ENCODE measurements around the gene SLC41A2. TPM values are rescaled to one million over a fixed set of nuclear protein-coding genes. Genes with fewer than 3 reads are reported as not detected.

SLC41A2 gene
- polyA plus RNA-seq, 1 donor (not counting 4 experiments of a cell fraction or from before 2014, with no cell fraction given) = 1.2 TPM

DNA sequence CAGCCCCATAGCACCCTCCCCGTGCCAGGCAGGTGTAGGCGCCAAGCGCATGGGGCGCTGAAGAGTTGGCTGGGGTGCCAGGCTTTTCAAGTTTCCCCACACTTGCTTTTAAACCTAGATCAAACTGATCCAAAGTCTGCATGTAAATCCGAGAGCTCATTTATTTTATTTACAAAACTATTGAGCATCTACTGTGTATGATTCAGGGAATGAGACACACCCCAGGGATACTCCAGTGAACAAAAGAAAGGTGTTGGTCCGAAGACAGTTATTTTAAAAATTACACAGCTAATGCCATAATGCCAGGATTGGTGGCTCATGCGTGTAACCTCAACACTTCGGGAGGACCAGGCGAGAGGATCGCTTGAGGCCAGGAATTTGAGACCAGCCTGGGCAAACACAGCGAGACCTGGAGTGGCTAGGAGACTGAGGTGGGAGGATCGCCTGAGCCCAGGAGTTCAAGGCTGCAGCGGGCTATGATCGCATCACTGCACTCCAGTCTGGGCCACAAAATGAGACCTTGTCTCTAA, 780 bp upstream of the SLC41A2 start:
- H3K9me3 ChIP-seq (ENCODE audit: control insufficient read depth, low read depth, low read length) = no peaks in the 10 kb centered on the region
- DNase-seq (ENCODE audit: low read depth, low spot score) (no peak), FAIRE-seq (no peak)
- peak overlapping the region; percentile 63 for H3K4me2 ChIP-seq (ENCODE audit: control insufficient read depth, extremely low read depth, insufficient read depth, low read depth, low read length)
- no peak overlapping the region for H3K27ac ChIP-seq (ENCODE audit: control insufficient read depth, insufficient read depth, low read length)
- TF ChIP-seq, protein P1, sequence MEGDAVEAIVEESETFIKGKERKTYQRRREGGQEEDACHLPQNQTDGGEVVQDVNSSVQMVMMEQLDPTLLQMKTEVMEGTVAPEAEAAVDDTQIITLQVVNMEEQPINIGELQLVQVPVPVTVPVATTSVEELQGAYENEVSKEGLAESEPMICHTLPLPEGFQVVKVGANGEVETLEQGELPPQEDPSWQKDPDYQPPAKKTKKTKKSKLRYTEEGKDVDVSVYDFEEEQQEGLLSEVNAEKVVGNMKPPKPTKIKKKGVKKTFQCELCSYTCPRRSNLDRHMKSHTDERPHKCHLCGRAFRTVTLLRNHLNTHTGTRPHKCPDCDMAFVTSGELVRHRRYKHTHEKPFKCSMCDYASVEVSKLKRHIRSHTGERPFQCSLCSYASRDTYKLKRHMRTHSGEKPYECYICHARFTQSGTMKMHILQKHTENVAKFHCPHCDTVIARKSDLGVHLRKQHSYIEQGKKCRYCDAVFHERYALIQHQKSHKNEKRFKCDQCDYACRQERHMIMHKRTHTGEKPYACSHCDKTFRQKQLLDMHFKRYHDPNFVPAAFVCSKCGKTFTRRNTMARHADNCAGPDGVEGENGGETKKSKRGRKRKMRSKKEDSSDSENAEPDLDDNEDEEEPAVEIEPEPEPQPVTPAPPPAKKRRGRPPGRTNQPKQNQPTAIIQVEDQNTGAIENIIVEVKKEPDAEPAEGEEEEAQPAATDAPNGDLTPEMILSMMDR (optimal IDR thresholded peaks at IDR 0.05 in 1 of 3, IDR thresholded peaks at IDR 0.05 in 1 of 3, conservative IDR thresholded peaks at IDR 0.05 in 1 of 3; ENCODE audit: extremely low read depth in 1 of 3, insufficient read depth in 2 of 3, low read length in 3 of 3) = peak in 2 of 3 experiments; percentile 21 to 40
- no peak for TF ChIP-seq EZH2 (IDR thresholded peaks at IDR 0.05; ENCODE audit: low read length)
- H2AFZ ChIP-seq (ENCODE audit: control insufficient read depth, low read length) = peak overlapping the region; percentile 96
- H3K4me1 ChIP-seq (ENCODE audit: control insufficient read depth, extremely low read depth, insufficient read depth, low read length) = peaks cover 16% of the 10 kb centered on the region
- dilution Hi-C loops (cut with MboI; ENCODE audit: extremely low pct_ligation_motif_present, low sequenced_read_pairs) = no loop called here
- H3K79me2 ChIP-seq (ENCODE audit: control insufficient read depth, insufficient read depth, low read length) = no peaks in the 10 kb centered on the region
- no peaks in the 10 kb centered on the region for H3K36me3 ChIP-seq (ENCODE audit: control insufficient read depth in 2 of 2, extremely low read depth in 1 of 2, insufficient read depth in 2 of 2, low read length in 2 of 2)
- H3K9me1 ChIP-seq (ENCODE audit: control insufficient read depth, extremely low read depth, insufficient read depth, low read length) = no peaks in the 10 kb centered on the region
- H3K9ac ChIP-seq (ENCODE audit: control insufficient read depth, extremely low read depth, insufficient read depth, low read length) = peak overlapping the region; percentile 74
- peak overlapping the region; percentile 62 to 81 (median 73) for H3K4me3 ChIP-seq (ENCODE audit: control insufficient read depth in 2 of 3, extremely low read depth in 1 of 3, insufficient read depth in 2 of 3, low read depth in 1 of 3, low read length in 3 of 3)
- no peaks in the 10 kb centered on the region for H3K27me3 ChIP-seq (ENCODE audit: control insufficient read depth, extremely low read depth, insufficient read depth, low read length)
- H4K20me1 ChIP-seq (ENCODE audit: control insufficient read depth, extremely low read depth, insufficient read depth, low read length) = no peaks in the 10 kb centered on the region

DNA sequence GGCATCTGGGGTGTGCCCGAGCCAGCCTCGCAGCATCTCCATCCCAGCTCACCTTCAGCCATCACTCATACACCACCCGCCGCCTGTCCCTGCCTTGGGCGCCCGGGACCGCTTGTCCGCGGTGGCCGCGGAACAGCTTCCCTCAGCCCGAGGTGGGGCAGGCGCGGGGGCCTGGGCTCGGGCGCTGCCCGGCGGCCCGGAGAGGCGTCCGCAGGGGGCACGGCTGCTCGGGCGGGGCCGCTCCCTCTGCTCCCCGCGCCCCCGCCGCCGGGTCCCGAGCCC, 430 bp downstream of the SLC41A2 start:
- DNase-seq (ENCODE audit: low read depth, low spot score) = no peak
- no peak for FAIRE-seq
- no peak overlapping the region for H3K27ac ChIP-seq (ENCODE audit: control insufficient read depth, insufficient read depth, low read length)

More for the DNA sequence above, 430 bp downstream of the SLC41A2 start:
- no peaks in the 10 kb centered on the region for H4K20me1 ChIP-seq (ENCODE audit: control insufficient read depth, extremely low read depth, insufficient read depth, low read length)
- TF ChIP-seq EZH2 (IDR thresholded peaks at IDR 0.05; ENCODE audit: low read length) = no peak
- TF ChIP-seq, protein P1 (optimal IDR thresholded peaks at IDR 0.05 in 1 of 3, IDR thresholded peaks at IDR 0.05 in 1 of 3, conservative IDR thresholded peaks at IDR 0.05 in 1 of 3; ENCODE audit: extremely low read depth in 1 of 3, insufficient read depth in 2 of 3, low read length in 3 of 3) = no peak
- H3K79me2 ChIP-seq (ENCODE audit: control insufficient read depth, insufficient read depth, low read length) = no peaks in the 10 kb centered on the region
- H3K4me2 ChIP-seq (ENCODE audit: control insufficient read depth, extremely low read depth, insufficient read depth, low read depth, low read length) = peak overlapping the region; percentile 63
- no peaks in the 10 kb centered on the region for H3K9me1 ChIP-seq (ENCODE audit: control insufficient read depth, extremely low read depth, insufficient read depth, low read length)
- H3K9ac ChIP-seq (ENCODE audit: control insufficient read depth, extremely low read depth, insufficient read depth, low read length) = peak overlapping the region; percentile 62
- dilution Hi-C loops (cut with MboI; ENCODE audit: extremely low pct_ligation_motif_present, low sequenced_read_pairs) = no loop called here
- peak overlapping the region; percentile 89 for H2AFZ ChIP-seq (ENCODE audit: control insufficient read depth, low read length)
- no peaks in the 10 kb centered on the region for H3K27me3 ChIP-seq (ENCODE audit: control insufficient read depth, extremely low read depth, insufficient read depth, low read length)
- no peaks in the 10 kb centered on the region for H3K9me3 ChIP-seq (ENCODE audit: control insufficient read depth, low read depth, low read length)
- H3K36me3 ChIP-seq (ENCODE audit: control insufficient read depth in 2 of 2, extremely low read depth in 1 of 2, insufficient read depth in 2 of 2, low read length in 2 of 2) = no peaks in the 10 kb centered on the region
- H3K4me3 ChIP-seq (ENCODE audit: control insufficient read depth in 2 of 3, extremely low read depth in 1 of 3, insufficient read depth in 2 of 3, low read depth in 1 of 3, low read length in 3 of 3) = peak overlapping the region; percentile 73 to 81 (median 77)
- peaks cover 16% of the 10 kb centered on the region for H3K4me1 ChIP-seq (ENCODE audit: control insufficient read depth, extremely low read depth, insufficient read depth, low read length)

All from keratinocyte (primary cell).